GM12878 (cell line): ENCODE results near the gene TYSND1. TPM values are rescaled to one million over a fixed set of nuclear protein-coding genes. Genes with fewer than 3 reads are reported as not detected.

Experiments used
- ATAC-seq: fragments of 200-7000 bp; cut with Tn5 transposase; 3 replicates; pipeline ENCODE4 v1.9.1; 2020; ENCODE audit warnings: mild to moderate bottlenecking, moderate library complexity
- BruUV-seq: library from RNA; stranded (reverse); fragments of 400-500 nt; replicated peaks from 2 replicates; lab custom pipeline; 2021; lab: Mats Ljungman, UMichigan
- CTCF ChIA-PET: fragments of 300-600 bp; sonication (Branson Sonifier 250); formaldehyde crosslinking; extraction: SDS; loops from one replicate; lab custom pipeline; 2021; ENCODE audit warnings: inconsistent platforms; lab: Yijun Ruan, JAX
- POLR2A ChIA-PET: fragments of 350-600 bp; formaldehyde crosslinking; extraction: SDS; loops from one replicate; lab custom pipeline; 2021; ENCODE audit warnings: inconsistent platforms; lab: Charles Lee
- RAD21 ChIA-PET: fragments of 300-600 bp; sonication (Branson Sonifier 250); formaldehyde crosslinking; loops from one replicate; lab custom pipeline; 2023; ENCODE audit warnings: antibody characterized with exemption; ENCODE audit not compliant: unreplicated experiment; lab: Charles Lee
- SMC1A ChIA-PET: fragments of 300-600 bp; sonication (Branson Sonifier 250); formaldehyde crosslinking; loops from one replicate; lab custom pipeline; 2023; ENCODE audit not compliant: unreplicated experiment, uncharacterized antibody; lab: Charles Lee
- DNase-seq: peaks from one replicate; pipeline ENCODE4 v3.0.0-alpha.2; 2011; ENCODE audit warnings: low read depth, low spot score
- FAIRE-seq: peaks from 3 replicates; lab custom pipeline; 2011; peaks lifted over from hg19 to GRCh38; lab: Jason Lieb, UNC
- H2AFZ ChIP-seq: 2 replicates; pipeline ENCODE4 v1.6.0; 2011; ENCODE audit warnings: low read depth, low read length, control low read depth; ENCODE audit not compliant: control insufficient read depth
- H3K27ac ChIP-seq: 2 replicates; pipeline ENCODE4 v1.5.1; 2011; ENCODE audit warnings: control low read depth; ENCODE audit not compliant: control insufficient read depth, insufficient read depth
- H3K27me3 ChIP-seq, 2 experiments: replicated peaks in 1 of 2; 2 replicates each; pipeline versions ENCODE4 v1.6.0 to v1.6.1; 2011; ENCODE audit warnings: low read length in 1 of 2; ENCODE audit not compliant: control insufficient read depth in 2 of 2, insufficient read depth in 2 of 2
- H3K36me3 ChIP-seq, 2 experiments: 2 replicates each; pipeline ENCODE4 v1.5.1; 2011; ENCODE audit warnings: low read length in 1 of 2; ENCODE audit not compliant: control insufficient read depth in 2 of 2, insufficient read depth in 2 of 2
- H3K4me1 ChIP-seq: 2 replicates; pipeline ENCODE4 v1.6.1; 2011; ENCODE audit warnings: mild to moderate bottlenecking, low read length, moderate library complexity, mixed read lengths; ENCODE audit not compliant: control insufficient read depth, insufficient read depth
- H3K4me2 ChIP-seq: 2 replicates; pipeline ENCODE4 v1.6.0; 2011; ENCODE audit warnings: control low read depth; ENCODE audit not compliant: control insufficient read depth, insufficient read depth
- H3K4me3 ChIP-seq: fragments of 200-600 bp; sonication (generic); 2 replicates; pipeline ENCODE4 v1.5.1; 2016
- H3K79me2 ChIP-seq: 2 replicates; pipeline ENCODE4 v1.6.0; 2011; ENCODE audit warnings: low read length; ENCODE audit not compliant: control insufficient read depth, insufficient read depth
- H3K9ac ChIP-seq: 2 replicates; pipeline ENCODE4 v1.8.0; 2011; ENCODE audit warnings: low read length, control low read depth, mixed read lengths; ENCODE audit not compliant: control insufficient read depth, insufficient read depth
- H3K9me3 ChIP-seq: replicated peaks from 3 replicates; pipeline ENCODE4 v1.5.1; 2011; ENCODE audit warnings: mild to moderate bottlenecking, low read length; ENCODE audit not compliant: control insufficient read depth, insufficient read depth
- H4K20me1 ChIP-seq: 2 replicates; pipeline ENCODE4 v1.6.0; 2011; ENCODE audit not compliant: control insufficient read depth, insufficient read depth
- BCL11A ChIP-seq: IDR thresholded peaks from 2 replicates; pipeline ENCODE4 v1.6.1; 2011; ENCODE audit warnings: low read depth, low read length
- BRCA1 ChIP-seq: IDR thresholded peaks from 2 replicates; pipeline ENCODE4 v1.6.1; 2011; ENCODE audit warnings: low read depth, low read length, improper control_type of control experiment
- CREM ChIP-seq: IDR thresholded peaks from 2 replicates; pipeline ENCODE4 v1.6.1; 2014; ENCODE audit warnings: antibody characterized with exemption, low read depth
- E4F1 ChIP-seq: fragments of 450-650 bp; IDR thresholded peaks from 2 replicates; pipeline ENCODE4 v1.6.1; 2018; ENCODE audit warnings: borderline replicate concordance, mild to moderate bottlenecking; ENCODE audit not compliant: partially characterized antibody
- EED ChIP-seq: sonication (generic); IDR thresholded peaks from 2 replicates; pipeline ENCODE4 v1.6.1; 2016; ENCODE audit warnings: antibody characterized with exemption, low read depth
- FOXK2 ChIP-seq: fragments of 450-650 bp; IDR thresholded peaks from 2 replicates; pipeline ENCODE4 v1.6.1; 2017; ENCODE audit warnings: mild to moderate bottlenecking, moderate library complexity
- HCFC1 ChIP-seq: fragments of 150-350 bp; IDR thresholded peaks from 2 replicates; pipeline ENCODE4 v1.6.1; 2014; ENCODE audit warnings: low read length
- HDGF ChIP-seq: fragments of 450-650 bp; IDR thresholded peaks from 2 replicates; pipeline ENCODE4 v1.6.1; 2016; ENCODE audit warnings: antibody characterized with exemption
- NR2C2 ChIP-seq: IDR thresholded peaks from 2 replicates; pipeline ENCODE4 v1.6.1; 2011; ENCODE audit warnings: borderline replicate concordance, low read depth; ENCODE audit not compliant: control insufficient read depth, insufficient read length
- NR2F1 ChIP-seq: fragments of 450-650 bp; conservative IDR thresholded peaks from 2 replicates; pipeline ENCODE4 v1.6.1; 2017; ENCODE audit warnings: mild to moderate bottlenecking
- RELA ChIP-seq: fragments of 450-650 bp; IDR thresholded peaks from 2 replicates; pipeline ENCODE4 v1.8.0; 2014; ENCODE audit warnings: borderline replicate concordance; ENCODE audit not compliant: partially characterized antibody
- SMAD1 ChIP-seq: fragments of 450-650 bp; IDR thresholded peaks from 2 replicates; pipeline ENCODE4 v1.6.1; 2018; ENCODE audit warnings: mild to moderate bottlenecking, low read depth; ENCODE audit not compliant: partially characterized antibody
- SMARCA5 ChIP-seq: fragments of 450-650 bp; IDR thresholded peaks from 2 replicates; pipeline ENCODE4 v1.6.1; 2017; ENCODE audit warnings: mild to moderate bottlenecking
- STAT3 ChIP-seq: IDR thresholded peaks from 2 replicates; pipeline ENCODE4 v1.6.1; 2011; ENCODE audit warnings: low read depth, low read length, improper control_type of control experiment
- SUPT20H ChIP-seq: IDR thresholded peaks from 2 replicates; pipeline ENCODE4 v1.6.1; 2011; ENCODE audit warnings: low read depth, mild to moderate bottlenecking, low read length, moderate library complexity, borderline replicate concordance; ENCODE audit not compliant: control insufficient read depth
- SUZ12 ChIP-seq: fragments of 200-600 bp; sonication (generic); IDR thresholded peaks from one replicate; pipeline ENCODE4 v1.6.1; 2018; ENCODE audit warnings: antibody characterized with exemption, mild to moderate bottlenecking; ENCODE audit not compliant: unreplicated experiment
- ZBTB33 ChIP-seq: fragments of 450-650 bp; IDR thresholded peaks from 2 replicates; pipeline ENCODE4 v1.6.1; 2017; ENCODE audit warnings: mild to moderate bottlenecking
- WGBS: methylation state at CpG from one replicate; pipeline ENCODE4 v1.1.6; 2016; ENCODE audit warnings: low lambda C conversion rate; ENCODE audit not compliant: insufficient replicate concordance, insufficient coverage; ENCODE audit errors: missing lambda C conversion rate; 5-methylcytosine and 5-hydroxymethylcytosine counted together
- in situ Hi-C: fragments of 300-500 bp; cut with MboI; formaldehyde crosslinking; loops from 9 replicates; pipeline ENCODE4 v1.14.3; 2018; ENCODE audit warnings: mixed read lengths
- intact Hi-C: fragments of 100-400 bp; cut with micrococcal nuclease; formaldehyde crosslinking; loops from one replicate; pipeline ENCODE4 v1.14.2; 2022; ENCODE audit not compliant: unreplicated experiment
- polyA plus RNA-seq, 11 experiments: library from polyadenylated mRNA; depleted of rRNA in 4 of 11; unstranded in 6 of 11; stranded (reverse) in 5 of 11; fragments of >200 nt; fragmentation: Nextera tagmentation in 4 of 11; fragmentation: Illumina TruSeq in 1 of 11; extraction: Ambion mirVana in 4 of 11; extraction: Trizol in 1 of 11; gene quantifications; 1 replicate in 1 of 11; 2 replicates in 10 of 11; pipeline versions ENCODE4 v1.2.1 to v1.2.3, GENCODE V29; 2011 to 2016; ENCODE audit warnings: inconsistent platforms in 2 of 11, missing spikeins in 2 of 11, low read depth in 1 of 11
- total RNA-seq, 4 experiments: library from RNA; depleted of rRNA in 3 of 4; stranded (reverse); fragments of >200 nt in 3 of 4; fragmentation: Illumina TruSeq in 1 of 4; extraction: Trizol in 1 of 4; gene quantifications; 2 replicates each; pipeline versions ENCODE4 v1.2.1 to v1.2.3, GENCODE V29; 2013 to 2021

TYSND1 gene
- total and polyA plus RNA-seq, 10 of the 15 experiments (the other 5 are each of a cell fraction or from before 2014, with no cell fraction given), result 1.9 to 21.4 (median 12.0) TPM

GRCh38 chr10:70139151-70139996 is 7.1 kb downstream of the TYSND1 start:
- BruUV-seq, result no TSS peak
- ChIA-PET SMC1A (interaction anchor here (3.3 kb wide), 1 partner anchor 23 kb away, joined by 9 read pairs; no protein-coding TSS in a partner anchor), POLR2A (interaction anchor here (0.5 kb wide), 1 partner anchor 221 kb away, joined by 4 read pairs; no protein-coding TSS in a partner anchor), CTCF (interaction anchor here (1.1 kb wide), 1 partner anchor 23 kb away, joined by 3 read pairs; no protein-coding TSS in a partner anchor), RAD21 (no interaction called here)
- H3K9me3 ChIP-seq, result no peaks in the 10 kb centered on the region
- no peaks in the 10 kb centered on the region for H3K27me3 ChIP-seq
- peaks cover 0 to 2% of the 10 kb centered on the region in 2 experiments; a peak in 2 of 4 replicates for H3K36me3 ChIP-seq
- DNase-seq, result no peak
- intact Hi-C loops, result no loop called here
- peaks cover 2% of the 10 kb centered on the region; the same call in 1 of the 2 replicates for H3K4me1 ChIP-seq
- H3K9ac ChIP-seq, result no peak overlapping the region
- ATAC-seq, result no peak
- in situ Hi-C loops, result no loop called here
- 91% methylated on average over 11 of the region's 11 CpGs for WGBS
- no peak for FAIRE-seq
- H3K27ac ChIP-seq, result no peak overlapping the region
- H3K4me3 ChIP-seq, result no peak overlapping the region
- H3K79me2 ChIP-seq, result peaks cover 5% of the 10 kb centered on the region
- no peak overlapping the region for H2AFZ ChIP-seq
- no peak overlapping the region for H3K4me2 ChIP-seq
- H4K20me1 ChIP-seq, result no peaks in the 10 kb centered on the region; the same call in 1 of the 2 replicates
- TF ChIP-seq FOXK2 (no peak), BRCA1 (no peak), SUZ12 (no peak), ZBTB33 (no peak), CREM (no peak), SUPT20H (no peak), STAT3 (no peak), RELA (no peak), SMAD1 (no peak), HCFC1 (no peak), NR2F1 (no peak), BCL11A (no peak), SMARCA5 (no peak), HDGF (no peak), EED (no peak), NR2C2 (no peak), E4F1 (no peak)
